ENCODE results near the gene TASP1. TPM values are rescaled to one million over a fixed set of nuclear protein-coding genes. Genes with fewer than 3 reads are reported as not detected.

TASP1 gene
- total RNA-seq, 2 donors from 2014 or later, result 8.9 to 9.8 TPM

GRCh38 chr20:13535627-13536026 is 103.1 kb downstream of the TASP1 start:
- peaks cover 4 to 5% of the 10 kb centered on the region in 2 donors for H3K36me3 Mint-ChIP-seq (ENCODE audit: insufficient read depth in 2 of 2)
- no peaks in the 10 kb centered on the region for H3K4me1 Mint-ChIP-seq (ENCODE audit: low read depth)
- ATAC-seq (replicated peaks in 1 of 2) (no peak), DNase-seq (no peak)
- no peak overlapping the region for H3K4me3 Mint-ChIP-seq
- no peaks in the 10 kb centered on the region for H3K27me3 Mint-ChIP-seq (ENCODE audit: low read depth)
- no peak overlapping the region for H3K27ac Mint-ChIP-seq
- no peaks in the 10 kb centered on the region for H3K9me3 Mint-ChIP-seq

GRCh38 chr20:13533946-13534345 is 104.8 kb downstream of the TASP1 start:
- H3K9me3 Mint-ChIP-seq, result no peaks in the 10 kb centered on the region
- no peak for DNase-seq
- no peak for ATAC-seq (replicated peaks in 1 of 2)
- H3K27me3 Mint-ChIP-seq (ENCODE audit: low read depth), result no peaks in the 10 kb centered on the region
- H3K36me3 Mint-ChIP-seq (ENCODE audit: insufficient read depth in 2 of 2), result peaks cover 4 to 5% of the 10 kb centered on the region in 2 donors
- no peak overlapping the region for H3K27ac Mint-ChIP-seq
- H3K4me3 Mint-ChIP-seq, result no peak overlapping the region
- no peaks in the 10 kb centered on the region for H3K4me1 Mint-ChIP-seq (ENCODE audit: low read depth)

- Mint-ChIP-seq H3K4me3 (no peak overlapping the region), H3K9me3 (no peaks in the 10 kb centered on the region), H3K27ac (no peak overlapping the region), H3K4me1 (ENCODE audit: low read depth) (no peaks in the 10 kb centered on the region), H3K36me3 (ENCODE audit: insufficient read depth in 2 of 2) (peaks cover 12 to 16% of the 10 kb centered on the region in 2 donors), H3K27me3 (ENCODE audit: low read depth) (no peaks in the 10 kb centered on the region)
- ATAC-seq (replicated peaks in 1 of 2) (no peak), DNase-seq (no peak)
Measured at GRCh38 chr20:13530146-13530545, 108.6 kb downstream of the TASP1 start.

GRCh38 chr20:13526551-13526950 is 112.2 kb downstream of the TASP1 start:
- Mint-ChIP-seq H3K36me3 (ENCODE audit: insufficient read depth in 2 of 2) (peaks cover 20 to 22% of the 10 kb centered on the region in 2 donors), H3K4me3 (no peak overlapping the region), H3K4me1 (ENCODE audit: low read depth) (no peaks in the 10 kb centered on the region), H3K9me3 (peaks cover 0 to 9% of the 10 kb centered on the region in 2 donors), H3K27ac (no peak overlapping the region), H3K27me3 (ENCODE audit: low read depth) (no peaks in the 10 kb centered on the region)
- no peak for DNase-seq
- ATAC-seq (replicated peaks in 1 of 2), result no peak

GRCh38 chr20:13525225-13525940 is 113.3 kb downstream of the TASP1 start:
- peaks cover 0 to 9% of the 10 kb centered on the region in 2 donors for H3K9me3 Mint-ChIP-seq
- ATAC-seq (replicated peaks in 1 of 2), result no peak
- no peak for DNase-seq
- no peaks in the 10 kb centered on the region for H3K27me3 Mint-ChIP-seq (ENCODE audit: low read depth)
- H3K27ac Mint-ChIP-seq, result no peak overlapping the region
- no peaks in the 10 kb centered on the region for H3K4me1 Mint-ChIP-seq (ENCODE audit: low read depth)
- H3K4me3 Mint-ChIP-seq, result no peak overlapping the region
- H3K36me3 Mint-ChIP-seq (ENCODE audit: insufficient read depth in 2 of 2), result peaks cover 20 to 24% of the 10 kb centered on the region in 2 donors

- peaks cover 20 to 24% of the 10 kb centered on the region in 2 donors for H3K36me3 Mint-ChIP-seq (ENCODE audit: insufficient read depth in 2 of 2)
- no peak for ATAC-seq (replicated peaks in 1 of 2)
- no peak for DNase-seq
- no peaks in the 10 kb centered on the region for H3K4me1 Mint-ChIP-seq (ENCODE audit: low read depth)
- no peak overlapping the region for H3K4me3 Mint-ChIP-seq
- no peaks in the 10 kb centered on the region for H3K27me3 Mint-ChIP-seq (ENCODE audit: low read depth)
- H3K9me3 Mint-ChIP-seq, result peaks cover 0 to 9% of the 10 kb centered on the region in 2 donors
- no peak overlapping the region for H3K27ac Mint-ChIP-seq
Measured at GRCh38 chr20:13524339-13524738, 114.4 kb downstream of the TASP1 start.

GRCh38 chr20:13517831-13518230 is 120.9 kb downstream of the TASP1 start:
- no peak overlapping the region for H3K27ac Mint-ChIP-seq
- H3K4me3 Mint-ChIP-seq, result no peak overlapping the region
- H3K27me3 Mint-ChIP-seq (ENCODE audit: low read depth), result no peaks in the 10 kb centered on the region
- H3K4me1 Mint-ChIP-seq (ENCODE audit: low read depth), result no peaks in the 10 kb centered on the region
- no peak for ATAC-seq (replicated peaks in 1 of 2)
- H3K9me3 Mint-ChIP-seq, result peaks cover 0 to 12% of the 10 kb centered on the region in 2 donors
- no peak for DNase-seq
- H3K36me3 Mint-ChIP-seq (ENCODE audit: insufficient read depth in 2 of 2), result peaks cover 18 to 27% of the 10 kb centered on the region in 2 donors

- H3K4me3 Mint-ChIP-seq, result no peak overlapping the region
- H3K4me1 Mint-ChIP-seq (ENCODE audit: low read depth), result no peaks in the 10 kb centered on the region
- H3K9me3 Mint-ChIP-seq, result peaks cover 0 to 4% of the 10 kb centered on the region in 2 donors
- ATAC-seq (replicated peaks in 1 of 2), result no peak
- H3K27ac Mint-ChIP-seq, result no peak overlapping the region
- no peak for DNase-seq
- H3K36me3 Mint-ChIP-seq (ENCODE audit: insufficient read depth in 2 of 2), result peaks cover 8 to 28% of the 10 kb centered on the region in 2 donors
- no peaks in the 10 kb centered on the region for H3K27me3 Mint-ChIP-seq (ENCODE audit: low read depth)
Measured at GRCh38 chr20:13515796-13516558, 122.8 kb downstream of the TASP1 start.

GRCh38 chr20:13515291-13515690 is 123.4 kb downstream of the TASP1 start:
- no peak for DNase-seq
- no peak for ATAC-seq (replicated peaks in 1 of 2)
- H3K36me3 Mint-ChIP-seq (ENCODE audit: insufficient read depth in 2 of 2), result peaks cover 8 to 27% of the 10 kb centered on the region in 2 donors
- H3K27me3 Mint-ChIP-seq (ENCODE audit: low read depth), result no peaks in the 10 kb centered on the region
- H3K27ac Mint-ChIP-seq, result no peak overlapping the region
- peaks cover under 1 to 4% of the 10 kb centered on the region in 2 donors for H3K9me3 Mint-ChIP-seq
- no peak overlapping the region for H3K4me3 Mint-ChIP-seq
- H3K4me1 Mint-ChIP-seq (ENCODE audit: low read depth), result no peaks in the 10 kb centered on the region

- Mint-ChIP-seq H3K27me3 (ENCODE audit: low read depth) (no peaks in the 10 kb centered on the region), H3K4me3 (no peak overlapping the region), H3K4me1 (ENCODE audit: low read depth) (no peaks in the 10 kb centered on the region), H3K9me3 (peaks cover 4 to 12% of the 10 kb centered on the region in 2 donors), H3K27ac (no peak overlapping the region), H3K36me3 (ENCODE audit: insufficient read depth in 2 of 2) (peaks cover 9 to 35% of the 10 kb centered on the region in 2 donors)
- DNase-seq (no peak), ATAC-seq (replicated peaks in 1 of 2) (no peak)
Measured at GRCh38 chr20:13510837-13511488, 127.8 kb downstream of the TASP1 start.

GRCh38 chr20:13507646-13508045 is 131.1 kb downstream of the TASP1 start:
- H3K4me3 Mint-ChIP-seq, result no peak overlapping the region

GRCh38 chr20:13501500-13501899 is 137.2 kb downstream of the TASP1 start:
- H3K27ac Mint-ChIP-seq, result no peak overlapping the region
- peaks cover 12 to 21% of the 10 kb centered on the region in 2 donors for H3K9me3 Mint-ChIP-seq
- DNase-seq, result no peak
- no peak overlapping the region for H3K4me3 Mint-ChIP-seq
- ATAC-seq (replicated peaks in 1 of 2), result no peak
- no peaks in the 10 kb centered on the region for H3K4me1 Mint-ChIP-seq (ENCODE audit: low read depth)
- H3K27me3 Mint-ChIP-seq (ENCODE audit: low read depth), result no peaks in the 10 kb centered on the region
- H3K36me3 Mint-ChIP-seq (ENCODE audit: insufficient read depth in 2 of 2), result peaks cover 32 to 50% of the 10 kb centered on the region in 2 donors

More at GRCh38 chr20:13507646-13508045, 131.1 kb downstream of the TASP1 start:
- Mint-ChIP-seq H3K9me3 (peaks cover 15 to 19% of the 10 kb centered on the region in 2 donors), H3K4me1 (ENCODE audit: low read depth) (no peaks in the 10 kb centered on the region), H3K27ac (no peak overlapping the region), H3K27me3 (ENCODE audit: low read depth) (no peaks in the 10 kb centered on the region), H3K36me3 (ENCODE audit: insufficient read depth in 2 of 2) (peaks cover 13 to 46% of the 10 kb centered on the region in 2 donors)
- DNase-seq (no peak), ATAC-seq (replicated peaks in 1 of 2) (no peak)

GRCh38 chr20:13494019-13494418 is 144.7 kb downstream of the TASP1 start:
- Mint-ChIP-seq H3K9me3 (peaks cover 0 to 3% of the 10 kb centered on the region in 2 donors), H3K27ac (no peak overlapping the region), H3K4me3 (no peak overlapping the region), H3K4me1 (ENCODE audit: low read depth) (no peaks in the 10 kb centered on the region), H3K27me3 (ENCODE audit: low read depth) (no peaks in the 10 kb centered on the region), H3K36me3 (ENCODE audit: insufficient read depth in 2 of 2) (peaks cover 10 to 12% of the 10 kb centered on the region in 2 donors)
- ATAC-seq (replicated peaks in 1 of 2) (no peak), DNase-seq (no peak)
